GM19099 (cell line): ENCODE data around the gene ADCY7.

Experiments used
- POLR2A ChIP-seq: IDR thresholded peaks from 3 replicates; pipeline ENCODE4 v1.6.1; 2011; ENCODE audit warnings: low read depth; ENCODE audit not compliant: insufficient read length; ENCODE audit errors: extremely low read depth

The ADCY7 gene

GRCh38 chr16:50282010-50282538 lies 15.7 kb downstream of the ADCY7 start:
- TF ChIP-seq POLR2A, result no peak

GRCh38 chr16:50282955-50283631 lies 16.7 kb downstream of the ADCY7 start:
- no peak for TF ChIP-seq POLR2A

GRCh38 chr16:50284131-50284911 lies 18.0 kb downstream of the ADCY7 start:
- TF ChIP-seq POLR2A, result no peak

GRCh38 chr16:50285406-50286003 lies 19.2 kb downstream of the ADCY7 start:
- TF ChIP-seq POLR2A, result no peak

GRCh38 chr16:50286681-50287080 lies 20.3 kb downstream of the ADCY7 start:
- TF ChIP-seq POLR2A, result no peak

- no peak for TF ChIP-seq POLR2A
These were observed 21.7 kb downstream of the ADCY7 start for GRCh38 chr16:50288026-50288425.

- no peak for TF ChIP-seq POLR2A
These were observed 22.6 kb downstream of the ADCY7 start for GRCh38 chr16:50288920-50289319.

- TF ChIP-seq POLR2A, result no peak
These were observed 23.8 kb downstream of the ADCY7 start for GRCh38 chr16:50289950-50290764.

- TF ChIP-seq POLR2A, result no peak
These were observed 24.5 kb downstream of the ADCY7 start for GRCh38 chr16:50290856-50291255.

- no peak for TF ChIP-seq POLR2A
These were observed 25.6 kb downstream of the ADCY7 start for GRCh38 chr16:50291719-50292565.

- no peak for TF ChIP-seq POLR2A
These were observed 26.2 kb downstream of the ADCY7 start for GRCh38 chr16:50292566-50292948.

GRCh38 chr16:50293041-50293783 lies 26.9 kb downstream of the ADCY7 start:
- TF ChIP-seq POLR2A, result no peak
